GM18526 (cell line): Measurements from ENCODE around the gene PBX3.

Source experiments
- POLR2A ChIP-seq: IDR thresholded peaks from 3 replicates; pipeline ENCODE4 v1.6.1; 2011; ENCODE audit not compliant: insufficient read length; ENCODE audit errors: extremely low read depth

PBX3 gene

DNA sequence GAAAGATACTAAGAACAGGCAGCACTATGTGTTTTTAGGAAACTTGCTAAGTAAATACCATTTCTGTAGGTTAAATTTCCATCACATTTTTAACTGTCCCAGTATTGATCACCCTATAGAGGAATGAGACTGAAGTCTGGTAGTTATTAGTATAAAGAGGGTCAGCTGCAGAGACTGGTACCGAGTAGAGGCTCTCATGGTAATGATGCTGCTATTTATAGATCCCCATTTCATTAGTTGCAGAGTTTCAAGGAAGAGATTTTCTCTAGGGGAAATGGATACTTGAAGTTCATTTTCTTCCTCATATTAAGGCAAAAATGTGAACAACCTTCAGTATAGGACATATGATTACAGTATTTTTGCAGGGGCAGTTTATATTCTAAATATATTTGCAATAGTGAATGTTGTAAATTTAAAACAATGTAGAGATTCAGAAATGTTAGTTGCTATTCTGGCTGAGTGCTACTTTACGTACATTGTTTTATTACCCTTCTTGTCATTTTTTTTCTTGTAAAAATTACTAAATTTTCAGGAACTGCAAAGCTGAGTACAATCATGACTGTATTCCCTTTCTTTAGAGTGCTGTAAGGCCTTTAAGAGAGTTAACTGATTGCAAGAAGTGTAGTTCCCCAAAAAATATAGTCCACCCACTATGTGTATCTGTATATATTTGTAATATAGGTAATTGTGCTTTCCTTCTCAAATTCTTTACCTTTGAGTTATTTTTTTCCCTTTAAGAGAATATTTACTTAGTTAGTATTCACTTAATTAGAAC lies 14.7 kb downstream of the PBX3 start:
- no peak for TF ChIP-seq POLR2A

GRCh38 chr9:125763394-125763801 lies 16.2 kb downstream of the PBX3 start:
- TF ChIP-seq POLR2A: no peak

DNA sequence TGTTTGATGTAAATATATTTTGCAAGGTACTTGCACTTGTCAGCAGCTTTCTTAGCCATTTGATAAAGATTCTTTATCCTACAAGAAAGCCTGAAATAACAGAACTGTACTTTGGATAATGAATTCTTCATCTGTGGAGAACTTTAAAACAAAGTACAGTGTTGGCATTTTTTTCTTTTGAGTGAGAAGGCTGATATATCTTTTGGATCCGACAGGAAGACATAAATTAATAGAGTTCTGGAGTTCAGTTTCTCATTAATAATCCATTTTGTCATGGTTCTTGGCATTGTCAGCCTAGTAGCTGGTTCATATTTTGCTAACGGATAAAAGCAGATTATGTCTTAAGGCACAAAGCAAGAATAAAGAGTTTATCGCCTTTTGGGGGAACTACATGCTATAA lies 17.0 kb downstream of the PBX3 start:
- no peak for TF ChIP-seq POLR2A

GRCh38 chr9:125766468-125767221 lies 19.5 kb downstream of the PBX3 start:
- no peak for TF ChIP-seq POLR2A

DNA sequence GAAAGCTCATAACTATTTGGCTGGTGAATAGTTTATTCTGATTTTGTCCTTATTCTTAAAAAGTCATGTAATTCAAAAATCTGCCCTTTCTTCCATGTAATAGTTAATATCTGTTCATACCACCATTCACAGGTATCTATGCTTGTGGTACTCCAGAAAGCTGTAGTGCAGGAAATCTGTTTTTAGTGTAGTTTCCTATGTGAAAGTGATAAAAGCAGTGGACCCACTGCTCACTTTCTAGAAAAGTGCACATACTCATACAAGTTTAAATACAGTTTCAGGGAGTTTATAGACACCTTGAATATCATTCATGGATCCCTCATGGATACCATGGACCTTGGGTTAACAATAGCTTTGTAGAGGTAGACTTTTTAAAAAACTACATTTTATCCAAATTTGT lies 20.2 kb downstream of the PBX3 start:
- TF ChIP-seq POLR2A: no peak

DNA sequence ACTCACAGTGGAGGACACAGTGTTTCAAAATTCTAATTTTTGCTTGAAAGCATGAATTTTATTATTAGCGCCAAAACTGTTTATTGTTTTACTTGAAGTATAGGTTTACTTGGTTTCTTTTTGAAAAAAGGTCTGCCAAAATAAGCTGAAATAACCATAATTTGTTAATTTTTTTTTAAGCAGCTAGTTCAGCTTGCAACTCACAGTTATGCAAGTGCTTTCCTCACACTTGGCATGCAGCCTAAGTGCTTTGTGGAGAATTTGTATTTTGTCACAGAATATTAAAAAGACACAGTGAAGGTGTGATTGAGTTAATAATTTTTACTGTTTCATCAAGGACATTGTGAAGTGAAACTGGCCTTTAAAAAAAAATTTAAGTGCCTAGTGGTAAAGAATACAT lies 21.6 kb downstream of the PBX3 start:
- TF ChIP-seq POLR2A: no peak

- no peak for TF ChIP-seq POLR2A
These were observed 23.9 kb downstream of the PBX3 start for GRCh38 chr9:125771037-125771436.

DNA sequence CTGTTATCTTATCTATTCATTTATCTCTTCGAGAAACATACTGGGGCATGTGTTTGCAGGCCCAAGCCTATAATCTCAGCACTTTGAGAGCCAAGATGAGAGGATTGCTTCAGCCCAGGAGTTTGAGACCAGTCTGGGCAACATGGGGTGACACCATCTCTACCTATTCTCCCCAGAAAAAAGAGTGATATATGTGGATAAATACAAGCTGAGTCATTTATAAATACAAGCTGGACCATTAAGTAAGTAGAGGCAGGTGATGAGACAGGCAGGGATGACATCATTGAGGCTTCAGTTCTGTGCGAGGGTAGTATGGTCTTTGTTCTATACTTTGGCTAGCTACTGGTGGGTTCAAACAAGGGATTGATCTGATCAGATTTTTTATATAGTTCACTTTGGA lies 25.6 kb downstream of the PBX3 start:
- no peak for TF ChIP-seq POLR2A

DNA sequence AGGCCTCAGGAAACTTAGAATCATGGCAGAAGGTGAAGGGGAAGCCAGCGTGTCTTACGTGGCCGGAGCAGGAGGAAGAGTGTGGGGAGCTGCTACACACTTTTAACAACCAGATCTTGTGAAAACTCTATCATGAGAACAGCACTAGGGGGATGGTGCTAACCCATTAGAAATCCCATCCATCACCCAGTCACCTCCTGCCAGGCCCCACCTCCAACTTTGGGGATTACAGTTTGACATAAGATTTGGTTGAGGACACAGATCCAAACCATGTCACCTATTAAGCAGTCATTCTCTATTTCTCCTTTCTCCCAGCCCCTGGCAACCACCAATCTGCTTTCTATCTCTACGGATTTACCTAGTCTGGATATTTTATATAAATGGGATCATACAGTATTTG lies 26.9 kb downstream of the PBX3 start:
- no peak for TF ChIP-seq POLR2A

GRCh38 chr9:125782718-125783117 lies 35.5 kb downstream of the PBX3 start:
- TF ChIP-seq POLR2A: no peak

GRCh38 chr9:125784286-125785049 lies 37.3 kb downstream of the PBX3 start:
- no peak for TF ChIP-seq POLR2A

- no peak for TF ChIP-seq POLR2A
These were observed 38.1 kb downstream of the PBX3 start for GRCh38 chr9:125785248-125785751.

- no peak for TF ChIP-seq POLR2A
These were observed 40.5 kb downstream of the PBX3 start for GRCh38 chr9:125787715-125788114.

- no peak for TF ChIP-seq POLR2A
These were observed 42.0 kb downstream of the PBX3 start for GRCh38 chr9:125789196-125789595.

DNA sequence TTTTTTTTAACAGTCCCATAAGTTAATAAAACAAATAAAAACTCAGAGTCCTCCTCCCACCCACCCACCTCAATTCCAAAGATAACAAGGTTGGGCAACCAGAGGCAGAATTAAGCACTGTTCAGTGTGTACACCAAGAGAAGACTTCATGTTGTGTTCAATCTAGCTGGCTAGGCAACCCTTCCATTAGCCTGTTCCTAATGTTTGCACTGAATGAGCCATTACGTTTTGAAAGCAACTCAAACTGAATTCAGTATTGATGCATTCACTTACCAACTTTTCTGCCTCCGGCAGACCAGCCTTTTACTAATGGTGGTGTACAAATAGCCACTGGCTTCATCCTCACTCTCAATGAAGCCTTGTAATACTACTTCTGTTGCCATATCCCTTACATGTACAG lies 47.5 kb downstream of the PBX3 start:
- no peak for TF ChIP-seq POLR2A
